HG03039 (cell line): ENCODE results near the gene TUBA1A.
"Not testable (repeated sequence)": the region's sequence is repeated elsewhere in the genome, so short reads cannot be mapped to it uniquely, and the experiment has no call there.

Source experiments
- ATAC-seq: cut with Tn5 transposase; IDR thresholded peaks from one replicate; pipeline ENCODE4 v1.9.1; 2021; ENCODE audit warnings: mild to moderate bottlenecking, moderate library complexity; ENCODE audit not compliant: unreplicated experiment

The TUBA1A gene

GRCh38 chr12:49188916-49189367 lies at the start of gene TUBA1A:
TUBA1A (minus strand) TSS chr12:49189080; CDS start chr12:49188979, 101 bp downstream.
- ATAC-seq = peak; percentile 93

- ATAC-seq = no peak
These were observed 47.5 kb upstream of the TUBA1A start for GRCh38 chr12:49236423-49236822.

- no peak for ATAC-seq
These were observed 45.1 kb upstream of the TUBA1A start for GRCh38 chr12:49233842-49234526.

- no peak for ATAC-seq
These were observed 44.3 kb upstream of the TUBA1A start for GRCh38 chr12:49232940-49233841.

GRCh38 chr12:49231878-49232655 lies 43.2 kb upstream of the TUBA1A start:
- no peak for ATAC-seq

- ATAC-seq = no peak
These were observed 41.9 kb upstream of the TUBA1A start for GRCh38 chr12:49230805-49231194.

- no peak for ATAC-seq
These were observed 41.4 kb upstream of the TUBA1A start for GRCh38 chr12:49230176-49230804.

GRCh38 chr12:49228653-49229052 lies 39.8 kb upstream of the TUBA1A start:
- ATAC-seq = no peak

- no peak for ATAC-seq
These were observed 38.8 kb upstream of the TUBA1A start for GRCh38 chr12:49227713-49228112.

- ATAC-seq = no peak
These were observed 36.8 kb upstream of the TUBA1A start for GRCh38 chr12:49225576-49226166.

- no peak for ATAC-seq
These were observed 34.9 kb upstream of the TUBA1A start for GRCh38 chr12:49223590-49224369.

GRCh38 chr12:49223122-49223521 lies 34.2 kb upstream of the TUBA1A start:
- no peak for ATAC-seq

- no peak for ATAC-seq
These were observed 32.1 kb upstream of the TUBA1A start for GRCh38 chr12:49220972-49221371.

GRCh38 chr12:49219417-49220026 lies 30.6 kb upstream of the TUBA1A start:
- no peak for ATAC-seq

GRCh38 chr12:49212572-49212971 lies 23.7 kb upstream of the TUBA1A start:
- ATAC-seq = no peak

GRCh38 chr12:49210703-49211102 lies 21.8 kb upstream of the TUBA1A start:
- ATAC-seq = not testable (repeated sequence)

GRCh38 chr12:49208676-49209075 lies 19.8 kb upstream of the TUBA1A start:
- no peak for ATAC-seq

GRCh38 chr12:49208146-49208545 lies 19.3 kb upstream of the TUBA1A start:
- ATAC-seq = no peak

GRCh38 chr12:49206389-49206788 lies 17.5 kb upstream of the TUBA1A start:
- ATAC-seq = no peak
